GM19099 (cell line): ENCODE measurements around the gene GSTM3.

Source experiments
- POLR2A ChIP-seq: IDR thresholded peaks from 3 replicates; pipeline ENCODE4 v1.6.1; 2011; ENCODE audit warnings: low read depth; ENCODE audit not compliant: insufficient read length; ENCODE audit errors: extremely low read depth

The GSTM3 gene

DNA sequence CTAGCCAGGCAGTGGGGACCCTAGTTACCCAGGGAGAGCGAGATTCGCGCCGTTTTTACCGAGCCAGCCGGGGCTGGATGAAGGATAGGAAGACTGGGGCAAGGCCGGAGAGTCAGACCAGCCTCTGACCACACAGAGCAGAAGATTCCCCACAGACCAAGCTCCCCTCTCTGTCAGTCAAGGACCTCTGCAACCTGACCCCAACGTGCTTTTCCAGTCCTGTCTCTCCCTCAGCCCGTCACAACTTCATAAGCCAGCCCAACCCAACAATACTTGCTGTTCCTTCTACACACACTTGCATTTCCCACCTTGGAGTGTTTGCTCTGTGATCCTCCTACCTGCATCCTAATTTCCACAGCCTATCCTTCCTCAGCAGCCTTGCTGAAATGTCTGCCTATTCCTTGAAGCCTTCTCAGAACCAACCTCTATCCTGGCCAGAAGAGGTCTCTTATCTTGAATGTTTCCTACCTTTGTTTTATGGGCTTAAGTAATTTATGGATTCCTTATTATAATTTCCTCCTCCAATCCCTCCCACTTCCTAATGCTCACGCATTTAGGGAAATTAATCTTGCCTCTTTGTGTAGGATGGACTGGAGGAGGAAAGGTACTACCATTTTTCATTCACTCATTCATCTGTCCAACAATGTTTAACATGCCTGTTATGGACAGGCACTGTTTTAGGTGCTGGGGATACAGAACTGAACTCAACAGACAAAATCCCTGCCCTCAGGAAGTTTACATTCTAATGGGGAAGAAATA lies at the start of gene GSTM3:
Gene GSTM3, minus strand, starts transcription at position 424 of the 759 bp plus-strand sequence. CDS start 751 bp downstream, outside the sequence.
- TF ChIP-seq POLR2A, result no peak

DNA sequence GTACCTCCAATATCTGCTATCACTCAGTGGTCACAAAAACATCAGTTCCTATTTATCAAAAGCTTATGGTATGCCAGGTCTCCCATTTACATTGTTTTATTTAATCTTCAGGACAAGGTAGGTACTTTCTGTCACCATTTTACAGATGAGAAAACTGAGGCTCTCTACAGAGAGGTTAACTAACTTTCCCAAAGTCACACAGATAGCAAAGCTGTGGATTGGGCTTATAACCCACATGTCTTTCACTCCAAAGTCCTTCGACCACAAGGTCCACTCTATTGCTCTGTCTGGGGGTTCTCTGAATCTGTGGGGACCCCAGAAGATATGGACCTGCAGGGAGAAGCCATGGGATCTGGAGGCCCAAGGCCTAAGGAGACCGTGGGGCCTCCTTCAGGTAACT lies 49.5 kb upstream of the GSTM3 start:
- no peak for TF ChIP-seq POLR2A

GRCh38 chr1:109789551-109790180 lies 48.8 kb upstream of the GSTM3 start:
- no peak for TF ChIP-seq POLR2A

- no peak for TF ChIP-seq POLR2A
Measured at GRCh38 chr1:109788695-109789521, 48.1 kb upstream of the GSTM3 start.

DNA sequence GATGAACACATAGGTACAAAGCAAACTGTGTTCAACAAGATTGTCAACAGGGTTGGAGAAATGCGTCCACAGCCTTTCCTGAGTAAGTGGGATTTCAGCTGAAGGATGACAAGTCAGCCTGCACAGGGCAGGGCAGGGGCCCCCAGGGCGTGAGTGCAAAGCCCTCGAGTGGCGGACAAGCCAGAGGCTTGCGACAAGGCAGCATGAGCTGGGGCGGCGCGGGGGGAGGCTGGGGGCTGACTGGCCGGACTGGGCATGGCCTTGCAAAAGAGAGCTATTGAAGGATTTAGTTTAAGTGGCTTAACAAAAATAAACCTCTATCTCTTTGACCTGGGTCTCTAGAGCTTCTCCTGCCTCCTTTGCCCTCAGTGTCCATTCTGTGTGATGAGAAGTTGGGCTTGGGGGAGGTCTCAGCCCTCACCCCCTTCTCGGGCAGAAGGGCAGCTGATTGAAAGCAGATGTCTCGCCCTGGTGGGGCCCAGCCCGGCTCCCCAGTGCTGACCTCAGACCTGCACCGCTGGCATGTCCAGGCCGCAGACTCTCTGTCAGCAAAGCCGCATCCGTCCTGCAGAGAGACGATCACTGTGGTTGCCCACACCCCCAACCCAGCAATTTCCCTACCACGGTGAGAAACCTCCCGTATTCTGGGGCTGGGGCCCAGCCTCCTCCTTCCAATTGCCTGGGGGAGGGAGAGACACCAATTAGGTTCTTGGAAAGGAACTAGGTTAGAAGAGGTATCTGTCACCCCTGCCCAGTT lies 47.2 kb upstream of the GSTM3 start:
- no peak for TF ChIP-seq POLR2A

GRCh38 chr1:109787211-109787844 lies 46.5 kb upstream of the GSTM3 start:
- no peak for TF ChIP-seq POLR2A

GRCh38 chr1:109786531-109787021 lies 45.7 kb upstream of the GSTM3 start:
- no peak for TF ChIP-seq POLR2A

- TF ChIP-seq POLR2A, result no peak
Measured at GRCh38 chr1:109786112-109786480, 45.3 kb upstream of the GSTM3 start.

DNA sequence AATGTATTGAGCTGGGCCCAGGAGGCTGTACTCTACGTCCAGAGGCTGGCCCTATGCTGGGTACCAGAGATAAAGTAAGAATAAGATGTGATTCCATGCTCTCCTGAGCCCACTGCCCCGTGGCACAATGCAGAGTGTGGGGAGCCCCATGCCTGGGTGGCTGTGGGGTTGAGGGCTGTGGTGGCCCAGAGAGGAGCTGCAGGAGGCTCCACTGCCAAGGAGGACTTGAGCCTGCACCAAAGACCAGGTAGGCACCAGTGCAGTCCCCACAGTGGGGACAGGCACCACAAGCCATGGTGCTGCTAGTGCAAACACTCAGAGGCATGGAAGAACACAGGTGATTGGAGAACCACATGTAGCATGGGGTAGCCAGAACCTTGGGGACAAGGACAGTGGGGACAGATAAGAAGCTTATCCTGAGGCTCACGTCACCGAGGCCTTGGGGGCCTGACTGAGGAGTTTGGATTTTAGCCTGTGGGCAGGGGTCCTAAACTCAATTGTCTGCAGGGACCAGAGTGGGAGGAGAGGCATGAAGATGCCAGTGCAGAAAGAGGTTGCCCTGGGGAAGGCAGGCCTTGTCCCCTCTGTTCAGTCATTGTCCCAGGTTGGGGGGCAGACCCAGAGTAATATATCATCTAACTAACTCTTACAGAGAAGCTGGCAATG lies 44.7 kb upstream of the GSTM3 start:
- TF ChIP-seq POLR2A, result no peak

DNA sequence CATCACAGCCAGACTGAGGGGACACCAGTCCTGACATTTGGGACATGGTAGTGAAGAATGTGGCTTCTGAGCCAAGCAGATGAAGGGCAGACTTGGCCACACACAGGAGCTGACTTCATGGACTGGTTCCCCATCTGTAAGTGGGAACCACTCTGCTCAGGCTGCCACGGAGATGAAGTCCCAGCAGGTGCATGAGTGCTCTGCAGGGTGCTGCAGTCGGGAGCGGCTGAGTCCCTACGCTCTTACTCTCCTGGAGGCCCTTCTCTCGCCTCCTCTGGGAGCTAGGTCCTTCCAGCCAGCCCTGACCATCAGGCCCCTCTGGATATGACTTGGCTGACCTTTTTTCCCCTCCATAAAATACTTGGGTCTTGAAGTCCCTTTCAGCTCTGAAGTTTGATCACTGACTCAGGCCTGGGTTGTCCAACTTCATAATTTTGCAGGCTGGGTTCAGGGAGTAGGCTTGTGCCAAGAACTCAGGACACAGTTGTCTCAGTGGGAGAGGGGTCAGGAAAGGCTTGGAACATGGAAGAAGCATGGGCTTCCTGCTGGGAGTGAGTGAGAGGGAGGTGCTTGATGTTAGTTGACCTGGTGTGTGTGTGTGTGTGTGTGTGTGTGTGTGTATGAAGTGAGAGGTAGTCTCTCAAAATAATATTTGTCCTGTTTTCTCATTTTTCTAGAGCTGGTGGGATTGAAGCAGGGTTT lies 43.9 kb upstream of the GSTM3 start:
- no peak for TF ChIP-seq POLR2A

DNA sequence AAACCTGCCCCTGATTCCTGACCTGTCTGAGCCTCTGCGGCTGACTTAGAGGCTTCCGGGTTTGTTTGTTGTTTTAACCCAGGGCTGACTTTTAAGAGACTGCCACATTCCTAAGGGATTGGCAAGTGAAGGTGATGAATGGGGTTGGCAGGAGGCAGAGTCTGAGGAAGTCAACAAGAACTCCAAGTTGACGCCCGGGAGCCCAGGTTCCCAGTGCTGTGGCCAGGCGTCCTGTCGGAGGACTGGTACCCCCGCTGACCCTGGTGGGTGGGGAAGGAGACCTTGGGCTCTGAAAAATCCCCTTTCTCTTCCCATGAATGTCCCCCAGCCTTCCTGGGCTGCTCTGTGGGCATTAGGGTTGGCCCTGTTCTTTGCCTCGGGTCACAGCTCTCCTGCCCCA lies 42.6 kb upstream of the GSTM3 start:
- TF ChIP-seq POLR2A, result no peak

GRCh38 chr1:109782927-109783326 lies 42.1 kb upstream of the GSTM3 start:
- no peak for TF ChIP-seq POLR2A

- TF ChIP-seq POLR2A, result no peak
Measured at GRCh38 chr1:109782514-109782913, 41.7 kb upstream of the GSTM3 start.
